WTC11 (cell line): ENCODE results near the gene NCBP3. TPM values are rescaled to one million over a fixed set of nuclear protein-coding genes. Genes with fewer than 3 reads are reported as not detected.
A peak's percentile ranks its signal among the peaks of the same experiment; 100 is the strongest.

ENCODE experiments used
- ATAC-seq: fragments of 200-7000 bp; cut with Tn5 transposase; 2 replicates; pipeline ENCODE4 v1.10.0; 2021; ENCODE audit warnings: mild to moderate bottlenecking, moderate library complexity
- CTCF ChIA-PET: fragments of 300-600 bp; sonication (Branson Sonifier 250); formaldehyde crosslinking; loops from one replicate; lab custom pipeline; 2021; ENCODE audit warnings: antibody characterized with exemption; lab: Charles Lee
- POLR2A ChIA-PET: fragments of 350-600 bp; sonication (Branson Sonifier 250); formaldehyde crosslinking; loops from one replicate; lab custom pipeline; 2021; ENCODE audit warnings: antibody characterized with exemption; lab: Charles Lee
- DNase-seq: peaks from one replicate; pipeline ENCODE4 v3.0.0; 2021; ENCODE audit warnings: low spot score
- H3K27ac Mint-ChIP-seq: 2 replicates; pipeline ENCODE4 v1.8.0; 2021; ENCODE audit warnings: mixed read lengths
- H3K27me3 Mint-ChIP-seq: 2 replicates; pipeline ENCODE4 v1.8.0; 2021; ENCODE audit warnings: low read depth, mild to moderate bottlenecking, moderate library complexity, mixed read lengths
- H3K36me3 Mint-ChIP-seq: 2 replicates; pipeline ENCODE4 v1.8.0; 2021; ENCODE audit warnings: mixed read lengths
- H3K4me1 Mint-ChIP-seq: 2 replicates; pipeline ENCODE4 v1.8.0; 2022; ENCODE audit warnings: mixed read lengths
- H3K4me3 Mint-ChIP-seq: 2 replicates; pipeline ENCODE4 v1.8.0; 2021; ENCODE audit warnings: mild to moderate bottlenecking, moderate library complexity, mixed read lengths
- H3K9me3 Mint-ChIP-seq: 2 replicates; pipeline ENCODE4 v1.8.0; 2021; ENCODE audit warnings: mixed read lengths
- CREM ChIP-seq: sonication (generic); formaldehyde crosslinking; IDR thresholded peaks from 2 replicates; pipeline ENCODE4 v1.8.1; 2022; ENCODE audit warnings: mild to moderate bottlenecking, missing genetic modification reagents, moderate library complexity
- FOXK1 ChIP-seq: sonication (generic); formaldehyde crosslinking; IDR thresholded peaks from 2 replicates; pipeline ENCODE4 v1.8.0; 2022; ENCODE audit warnings: mild to moderate bottlenecking, moderate library complexity, missing genetic modification reagents
- HMGA2 ChIP-seq: fragments of 250-450 bp; sonication (Bioruptor Pico); IDR thresholded peaks from 2 replicates; pipeline ENCODE4 v1.4.0; 2021; ENCODE audit warnings: mild to moderate bottlenecking, moderate library complexity
- NR3C1 ChIP-seq: sonication (generic); formaldehyde crosslinking; conservative IDR thresholded peaks from 2 replicates; pipeline ENCODE4 v1.8.1; 2023; ENCODE audit warnings: low read depth, mild to moderate bottlenecking, missing genetic modification reagents
- OVOL2 ChIP-seq: fragments of 250-450 bp; sonication (Bioruptor Pico); IDR thresholded peaks from 2 replicates; pipeline ENCODE4 v1.9.0; 2021; ENCODE audit warnings: mild to moderate bottlenecking, borderline replicate concordance
- PRRX2 ChIP-seq: fragments of 250-450 bp; sonication (Bioruptor Pico); IDR thresholded peaks from 2 replicates; pipeline ENCODE4 v1.8.0; 2021; ENCODE audit warnings: mild to moderate bottlenecking
- SOX15 ChIP-seq: fragments of 250-450 bp; sonication (Bioruptor Pico); IDR thresholded peaks from 2 replicates; pipeline ENCODE4 v1.9.0; 2021; ENCODE audit warnings: mild to moderate bottlenecking
- TEAD1 ChIP-seq: sonication (generic); formaldehyde crosslinking; IDR thresholded peaks from 2 replicates; pipeline ENCODE4 v1.8.0; 2022; ENCODE audit warnings: mild to moderate bottlenecking, missing genetic modification reagents
- ZNF317 ChIP-seq: sonication (generic); formaldehyde crosslinking; IDR thresholded peaks from 2 replicates; pipeline ENCODE4 v1.8.1; 2023; ENCODE audit warnings: low read depth, mild to moderate bottlenecking, moderate library complexity, missing genetic modification reagents, borderline replicate concordance
- total RNA-seq: library from RNA; stranded (reverse); gene quantifications from 3 replicates; pipeline ENCODE4 v1.2.3, GENCODE V29; 2021
- TF ChIP-seq, protein P1 (sequence below): sonication (generic); formaldehyde crosslinking; IDR thresholded peaks from 2 replicates; pipeline ENCODE4 v1.8.0; 2022; ENCODE audit warnings: mild to moderate bottlenecking, missing genetic modification reagents
- TF ChIP-seq, protein P2 (sequence below): fragments of 250-450 bp; sonication (Bioruptor Pico); IDR thresholded peaks from 2 replicates; pipeline ENCODE4 v1.9.0; 2021; ENCODE audit warnings: mild to moderate bottlenecking
- TF ChIP-seq, protein P3 (sequence below): sonication (generic); formaldehyde crosslinking; IDR thresholded peaks from 2 replicates; pipeline ENCODE4 v1.8.1; 2023; ENCODE audit warnings: mild to moderate bottlenecking, missing genetic modification reagents
- TF ChIP-seq, protein P4 (sequence below): fragments of 250-450 bp; sonication (Bioruptor Pico); IDR thresholded peaks from 2 replicates; pipeline ENCODE4 v1.9.0; 2021; ENCODE audit warnings: moderate library complexity, mild to moderate bottlenecking, inconsistent platforms, borderline replicate concordance
- TF ChIP-seq, protein P5 (sequence below): sonication (generic); formaldehyde crosslinking; IDR thresholded peaks from 2 replicates; pipeline ENCODE4 v1.8.1; 2023; ENCODE audit warnings: mild to moderate bottlenecking, missing genetic modification reagents, moderate library complexity
- TF ChIP-seq, protein P6 (sequence below): sonication (generic); formaldehyde crosslinking; IDR thresholded peaks from 2 replicates; pipeline ENCODE4 v1.8.0; 2023; ENCODE audit warnings: missing genetic modification reagents, mild to moderate bottlenecking, borderline replicate concordance
- TF ChIP-seq, protein P7 (sequence below): sonication (generic); formaldehyde crosslinking; IDR thresholded peaks from 2 replicates; pipeline ENCODE4 v1.8.1; 2022; ENCODE audit warnings: mild to moderate bottlenecking, missing genetic modification reagents, moderate library complexity, borderline replicate concordance
- TF ChIP-seq, protein P8 (sequence below): fragments of 250-450 bp; sonication (Bioruptor Pico); IDR thresholded peaks from 2 replicates; pipeline ENCODE4 v1.9.0; 2021; ENCODE audit warnings: mild to moderate bottlenecking, borderline replicate concordance

Gene NCBP3
- total RNA-seq, 1 experiment from 2014 or later: 48.7 TPM

DNA sequence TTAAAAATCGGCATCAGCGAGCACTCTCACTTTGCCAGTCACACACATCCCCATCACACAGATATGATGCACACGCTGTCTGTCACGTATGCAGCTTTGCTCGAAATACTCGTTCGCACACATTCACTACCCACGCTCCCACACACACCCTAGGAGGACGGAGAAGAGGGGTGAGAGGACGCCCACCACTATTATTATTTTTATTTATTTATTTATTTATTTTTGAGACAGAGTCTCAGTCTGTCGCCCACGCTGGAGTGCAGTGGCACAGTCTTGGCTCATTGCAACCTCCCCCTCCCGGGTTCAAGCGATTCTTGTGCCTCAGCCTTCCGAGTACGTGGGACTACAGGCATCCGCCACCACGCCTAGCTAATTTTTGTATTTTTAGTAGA lies 92.0 kb downstream of the NCBP3 start:
- ATAC-seq (no peak), DNase-seq (no peak)
- Mint-ChIP-seq H3K27me3 (no peaks in the 10 kb centered on the region), H3K36me3 (no peaks in the 10 kb centered on the region), H3K4me3 (peak overlapping the region; percentile 60), H3K27ac (0 out of 2 replicates have a peak overlapping the region, but pooled peaks have one; percentile 70), H3K9me3 (no peaks in the 10 kb centered on the region), H3K4me1 (peaks cover 15% of the 10 kb centered on the region)
- ChIA-PET POLR2A (interaction anchor here (1.5 kb wide), 1 partner anchor 92 kb away, joined by 8 read pairs; the partner anchor contains the start of gene NCBP3), CTCF (interaction anchor here (1.4 to 10.0 kb wide), 4 partner anchors 15 to 73 kb away, joined by 5 to 117 read pairs (median 10); no protein-coding TSS in a partner anchor)
- TF ChIP-seq FOXK1 (CRISPR knock-in tag): no peak
- no peak for TF ChIP-seq SOX15 (CRISPR knock-in tag)
- TF ChIP-seq, protein P1, sequence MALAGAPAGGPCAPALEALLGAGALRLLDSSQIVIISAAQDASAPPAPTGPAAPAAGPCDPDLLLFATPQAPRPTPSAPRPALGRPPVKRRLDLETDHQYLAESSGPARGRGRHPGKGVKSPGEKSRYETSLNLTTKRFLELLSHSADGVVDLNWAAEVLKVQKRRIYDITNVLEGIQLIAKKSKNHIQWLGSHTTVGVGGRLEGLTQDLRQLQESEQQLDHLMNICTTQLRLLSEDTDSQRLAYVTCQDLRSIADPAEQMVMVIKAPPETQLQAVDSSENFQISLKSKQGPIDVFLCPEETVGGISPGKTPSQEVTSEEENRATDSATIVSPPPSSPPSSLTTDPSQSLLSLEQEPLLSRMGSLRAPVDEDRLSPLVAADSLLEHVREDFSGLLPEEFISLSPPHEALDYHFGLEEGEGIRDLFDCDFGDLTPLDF (CRISPR knock-in tag): no peak
- no peak for TF ChIP-seq OVOL2 (CRISPR knock-in tag)
- TF ChIP-seq, protein P2, sequence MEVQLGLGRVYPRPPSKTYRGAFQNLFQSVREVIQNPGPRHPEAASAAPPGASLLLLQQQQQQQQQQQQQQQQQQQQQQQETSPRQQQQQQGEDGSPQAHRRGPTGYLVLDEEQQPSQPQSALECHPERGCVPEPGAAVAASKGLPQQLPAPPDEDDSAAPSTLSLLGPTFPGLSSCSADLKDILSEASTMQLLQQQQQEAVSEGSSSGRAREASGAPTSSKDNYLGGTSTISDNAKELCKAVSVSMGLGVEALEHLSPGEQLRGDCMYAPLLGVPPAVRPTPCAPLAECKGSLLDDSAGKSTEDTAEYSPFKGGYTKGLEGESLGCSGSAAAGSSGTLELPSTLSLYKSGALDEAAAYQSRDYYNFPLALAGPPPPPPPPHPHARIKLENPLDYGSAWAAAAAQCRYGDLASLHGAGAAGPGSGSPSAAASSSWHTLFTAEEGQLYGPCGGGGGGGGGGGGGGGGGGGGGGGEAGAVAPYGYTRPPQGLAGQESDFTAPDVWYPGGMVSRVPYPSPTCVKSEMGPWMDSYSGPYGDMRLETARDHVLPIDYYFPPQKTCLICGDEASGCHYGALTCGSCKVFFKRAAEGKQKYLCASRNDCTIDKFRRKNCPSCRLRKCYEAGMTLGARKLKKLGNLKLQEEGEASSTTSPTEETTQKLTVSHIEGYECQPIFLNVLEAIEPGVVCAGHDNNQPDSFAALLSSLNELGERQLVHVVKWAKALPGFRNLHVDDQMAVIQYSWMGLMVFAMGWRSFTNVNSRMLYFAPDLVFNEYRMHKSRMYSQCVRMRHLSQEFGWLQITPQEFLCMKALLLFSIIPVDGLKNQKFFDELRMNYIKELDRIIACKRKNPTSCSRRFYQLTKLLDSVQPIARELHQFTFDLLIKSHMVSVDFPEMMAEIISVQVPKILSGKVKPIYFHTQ: no peak
- TF ChIP-seq, protein P3, sequence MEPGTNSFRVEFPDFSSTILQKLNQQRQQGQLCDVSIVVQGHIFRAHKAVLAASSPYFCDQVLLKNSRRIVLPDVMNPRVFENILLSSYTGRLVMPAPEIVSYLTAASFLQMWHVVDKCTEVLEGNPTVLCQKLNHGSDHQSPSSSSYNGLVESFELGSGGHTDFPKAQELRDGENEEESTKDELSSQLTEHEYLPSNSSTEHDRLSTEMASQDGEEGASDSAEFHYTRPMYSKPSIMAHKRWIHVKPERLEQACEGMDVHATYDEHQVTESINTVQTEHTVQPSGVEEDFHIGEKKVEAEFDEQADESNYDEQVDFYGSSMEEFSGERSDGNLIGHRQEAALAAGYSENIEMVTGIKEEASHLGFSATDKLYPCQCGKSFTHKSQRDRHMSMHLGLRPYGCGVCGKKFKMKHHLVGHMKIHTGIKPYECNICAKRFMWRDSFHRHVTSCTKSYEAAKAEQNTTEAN (CRISPR knock-in tag): no peak
- no peak for TF ChIP-seq PRRX2 (CRISPR knock-in tag)
- TF ChIP-seq ZNF317 (CRISPR knock-in tag): no peak
- no peak for TF ChIP-seq TEAD1 (CRISPR knock-in tag)
- no peak for TF ChIP-seq CREM (CRISPR knock-in tag)
- no peak for TF ChIP-seq NR3C1 (CRISPR knock-in tag)

DNA sequence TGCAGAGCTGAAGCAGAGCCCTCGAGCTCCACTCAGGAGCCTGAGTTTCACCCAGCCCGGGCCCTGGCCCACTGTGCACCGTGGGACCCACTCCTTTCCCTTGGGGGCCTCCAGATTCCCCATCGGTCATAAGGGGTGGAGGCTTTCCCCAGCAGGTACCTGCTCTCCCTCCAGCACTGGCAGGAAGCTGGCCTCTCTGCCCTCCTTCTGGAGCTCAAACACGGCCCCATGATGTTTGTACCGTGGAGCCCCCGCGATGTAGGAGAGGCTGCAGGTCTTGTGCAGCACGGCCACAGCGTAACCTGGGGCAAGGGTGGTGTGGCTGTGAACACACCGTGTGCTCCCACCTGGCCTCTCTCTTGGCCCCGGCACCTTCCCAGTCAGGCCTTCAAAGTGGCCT lies 92.4 kb downstream of the NCBP3 start:
- no peaks in the 10 kb centered on the region for H3K9me3 Mint-ChIP-seq
- DNase-seq (no peak), ATAC-seq (no peak)
- CTCF ChIA-PET: interaction anchor here (1.4 to 10.0 kb wide), 4 partner anchors 15 to 74 kb away, joined by 5 to 117 read pairs (median 10); no protein-coding TSS in a partner anchor
- H3K4me3 Mint-ChIP-seq: peak overlapping the region; percentile 36; the same call in 1 of the 2 replicates
- H3K36me3 Mint-ChIP-seq: no peaks in the 10 kb centered on the region
- H3K27me3 Mint-ChIP-seq: no peaks in the 10 kb centered on the region
- H3K27ac Mint-ChIP-seq: no peak overlapping the region
- H3K4me1 Mint-ChIP-seq: peaks cover 15% of the 10 kb centered on the region
- POLR2A ChIA-PET: no interaction called here
- TF ChIP-seq, protein P4, sequence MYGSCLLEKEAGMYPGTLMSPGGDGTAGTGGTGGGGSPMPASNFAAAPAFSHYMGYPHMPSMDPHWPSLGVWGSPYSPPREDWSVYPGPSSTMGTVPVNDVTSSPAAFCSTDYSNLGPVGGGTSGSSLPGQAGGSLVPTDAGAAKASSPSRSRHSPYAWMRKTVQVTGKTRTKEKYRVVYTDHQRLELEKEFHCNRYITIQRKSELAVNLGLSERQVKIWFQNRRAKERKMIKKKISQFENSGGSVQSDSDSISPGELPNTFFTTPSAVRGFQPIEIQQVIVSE: no peak
- TF ChIP-seq, protein P5, sequence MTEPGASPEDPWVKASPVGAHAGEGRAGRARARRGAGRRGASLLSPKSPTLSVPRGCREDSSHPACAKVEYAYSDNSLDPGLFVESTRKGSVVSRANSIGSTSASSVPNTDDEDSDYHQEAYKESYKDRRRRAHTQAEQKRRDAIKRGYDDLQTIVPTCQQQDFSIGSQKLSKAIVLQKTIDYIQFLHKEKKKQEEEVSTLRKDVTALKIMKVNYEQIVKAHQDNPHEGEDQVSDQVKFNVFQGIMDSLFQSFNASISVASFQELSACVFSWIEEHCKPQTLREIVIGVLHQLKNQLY (CRISPR knock-in tag): no peak
- TF ChIP-seq HMGA2 (CRISPR knock-in tag): no peak
- TF ChIP-seq, protein P6, sequence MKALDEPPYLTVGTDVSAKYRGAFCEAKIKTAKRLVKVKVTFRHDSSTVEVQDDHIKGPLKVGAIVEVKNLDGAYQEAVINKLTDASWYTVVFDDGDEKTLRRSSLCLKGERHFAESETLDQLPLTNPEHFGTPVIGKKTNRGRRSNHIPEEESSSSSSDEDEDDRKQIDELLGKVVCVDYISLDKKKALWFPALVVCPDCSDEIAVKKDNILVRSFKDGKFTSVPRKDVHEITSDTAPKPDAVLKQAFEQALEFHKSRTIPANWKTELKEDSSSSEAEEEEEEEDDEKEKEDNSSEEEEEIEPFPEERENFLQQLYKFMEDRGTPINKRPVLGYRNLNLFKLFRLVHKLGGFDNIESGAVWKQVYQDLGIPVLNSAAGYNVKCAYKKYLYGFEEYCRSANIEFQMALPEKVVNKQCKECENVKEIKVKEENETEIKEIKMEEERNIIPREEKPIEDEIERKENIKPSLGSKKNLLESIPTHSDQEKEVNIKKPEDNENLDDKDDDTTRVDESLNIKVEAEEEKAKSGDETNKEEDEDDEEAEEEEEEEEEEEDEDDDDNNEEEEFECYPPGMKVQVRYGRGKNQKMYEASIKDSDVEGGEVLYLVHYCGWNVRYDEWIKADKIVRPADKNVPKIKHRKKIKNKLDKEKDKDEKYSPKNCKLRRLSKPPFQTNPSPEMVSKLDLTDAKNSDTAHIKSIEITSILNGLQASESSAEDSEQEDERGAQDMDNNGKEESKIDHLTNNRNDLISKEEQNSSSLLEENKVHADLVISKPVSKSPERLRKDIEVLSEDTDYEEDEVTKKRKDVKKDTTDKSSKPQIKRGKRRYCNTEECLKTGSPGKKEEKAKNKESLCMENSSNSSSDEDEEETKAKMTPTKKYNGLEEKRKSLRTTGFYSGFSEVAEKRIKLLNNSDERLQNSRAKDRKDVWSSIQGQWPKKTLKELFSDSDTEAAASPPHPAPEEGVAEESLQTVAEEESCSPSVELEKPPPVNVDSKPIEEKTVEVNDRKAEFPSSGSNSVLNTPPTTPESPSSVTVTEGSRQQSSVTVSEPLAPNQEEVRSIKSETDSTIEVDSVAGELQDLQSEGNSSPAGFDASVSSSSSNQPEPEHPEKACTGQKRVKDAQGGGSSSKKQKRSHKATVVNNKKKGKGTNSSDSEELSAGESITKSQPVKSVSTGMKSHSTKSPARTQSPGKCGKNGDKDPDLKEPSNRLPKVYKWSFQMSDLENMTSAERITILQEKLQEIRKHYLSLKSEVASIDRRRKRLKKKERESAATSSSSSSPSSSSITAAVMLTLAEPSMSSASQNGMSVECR: no peak
- TF ChIP-seq, protein P7, sequence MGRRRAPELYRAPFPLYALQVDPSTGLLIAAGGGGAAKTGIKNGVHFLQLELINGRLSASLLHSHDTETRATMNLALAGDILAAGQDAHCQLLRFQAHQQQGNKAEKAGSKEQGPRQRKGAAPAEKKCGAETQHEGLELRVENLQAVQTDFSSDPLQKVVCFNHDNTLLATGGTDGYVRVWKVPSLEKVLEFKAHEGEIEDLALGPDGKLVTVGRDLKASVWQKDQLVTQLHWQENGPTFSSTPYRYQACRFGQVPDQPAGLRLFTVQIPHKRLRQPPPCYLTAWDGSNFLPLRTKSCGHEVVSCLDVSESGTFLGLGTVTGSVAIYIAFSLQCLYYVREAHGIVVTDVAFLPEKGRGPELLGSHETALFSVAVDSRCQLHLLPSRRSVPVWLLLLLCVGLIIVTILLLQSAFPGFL (CRISPR knock-in tag): no peak
- TF ChIP-seq, protein P8, sequence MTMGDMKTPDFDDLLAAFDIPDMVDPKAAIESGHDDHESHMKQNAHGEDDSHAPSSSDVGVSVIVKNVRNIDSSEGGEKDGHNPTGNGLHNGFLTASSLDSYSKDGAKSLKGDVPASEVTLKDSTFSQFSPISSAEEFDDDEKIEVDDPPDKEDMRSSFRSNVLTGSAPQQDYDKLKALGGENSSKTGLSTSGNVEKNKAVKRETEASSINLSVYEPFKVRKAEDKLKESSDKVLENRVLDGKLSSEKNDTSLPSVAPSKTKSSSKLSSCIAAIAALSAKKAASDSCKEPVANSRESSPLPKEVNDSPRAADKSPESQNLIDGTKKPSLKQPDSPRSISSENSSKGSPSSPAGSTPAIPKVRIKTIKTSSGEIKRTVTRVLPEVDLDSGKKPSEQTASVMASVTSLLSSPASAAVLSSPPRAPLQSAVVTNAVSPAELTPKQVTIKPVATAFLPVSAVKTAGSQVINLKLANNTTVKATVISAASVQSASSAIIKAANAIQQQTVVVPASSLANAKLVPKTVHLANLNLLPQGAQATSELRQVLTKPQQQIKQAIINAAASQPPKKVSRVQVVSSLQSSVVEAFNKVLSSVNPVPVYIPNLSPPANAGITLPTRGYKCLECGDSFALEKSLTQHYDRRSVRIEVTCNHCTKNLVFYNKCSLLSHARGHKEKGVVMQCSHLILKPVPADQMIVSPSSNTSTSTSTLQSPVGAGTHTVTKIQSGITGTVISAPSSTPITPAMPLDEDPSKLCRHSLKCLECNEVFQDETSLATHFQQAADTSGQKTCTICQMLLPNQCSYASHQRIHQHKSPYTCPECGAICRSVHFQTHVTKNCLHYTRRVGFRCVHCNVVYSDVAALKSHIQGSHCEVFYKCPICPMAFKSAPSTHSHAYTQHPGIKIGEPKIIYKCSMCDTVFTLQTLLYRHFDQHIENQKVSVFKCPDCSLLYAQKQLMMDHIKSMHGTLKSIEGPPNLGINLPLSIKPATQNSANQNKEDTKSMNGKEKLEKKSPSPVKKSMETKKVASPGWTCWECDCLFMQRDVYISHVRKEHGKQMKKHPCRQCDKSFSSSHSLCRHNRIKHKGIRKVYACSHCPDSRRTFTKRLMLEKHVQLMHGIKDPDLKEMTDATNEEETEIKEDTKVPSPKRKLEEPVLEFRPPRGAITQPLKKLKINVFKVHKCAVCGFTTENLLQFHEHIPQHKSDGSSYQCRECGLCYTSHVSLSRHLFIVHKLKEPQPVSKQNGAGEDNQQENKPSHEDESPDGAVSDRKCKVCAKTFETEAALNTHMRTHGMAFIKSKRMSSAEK (CRISPR knock-in tag): no peak
- no peak for TF ChIP-seq NR3C1 (CRISPR knock-in tag)
